ENCODE measurements around the gene ZBTB38. TPM values are rescaled to one million over a fixed set of nuclear protein-coding genes. Genes with fewer than 3 reads are reported as not detected.

Gene ZBTB38
- total and polyA plus RNA-seq, 10 donors = 4.8 to 122 (median 58.5) TPM

DNA sequence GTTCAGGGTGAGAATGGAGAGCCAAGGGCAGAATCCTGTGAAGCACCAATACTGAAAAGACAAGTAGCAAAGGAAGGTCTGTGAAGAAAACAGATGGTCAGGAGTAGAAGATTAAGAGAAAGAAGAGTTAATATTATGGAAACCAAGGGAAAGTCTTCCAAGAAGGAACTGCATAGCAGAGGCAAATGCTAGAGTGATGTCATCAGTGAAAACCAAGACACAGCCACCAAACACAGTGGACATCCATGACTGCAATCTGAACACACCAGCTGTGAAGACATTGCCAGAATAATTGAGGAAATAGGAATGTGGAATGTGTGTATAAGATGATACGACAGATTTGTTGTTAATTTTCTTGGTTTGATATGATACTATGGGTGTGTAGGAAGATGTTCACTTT lies 26.8 kb upstream of the ZBTB38 start:
- TF ChIP-seq POLR2A (IDR thresholded peaks at IDR 0.05) (no peak), POLR2AphosphoS5 (IDR thresholded peaks at IDR 0.05) (no peak)
- TF ChIP-seq, protein P1, sequence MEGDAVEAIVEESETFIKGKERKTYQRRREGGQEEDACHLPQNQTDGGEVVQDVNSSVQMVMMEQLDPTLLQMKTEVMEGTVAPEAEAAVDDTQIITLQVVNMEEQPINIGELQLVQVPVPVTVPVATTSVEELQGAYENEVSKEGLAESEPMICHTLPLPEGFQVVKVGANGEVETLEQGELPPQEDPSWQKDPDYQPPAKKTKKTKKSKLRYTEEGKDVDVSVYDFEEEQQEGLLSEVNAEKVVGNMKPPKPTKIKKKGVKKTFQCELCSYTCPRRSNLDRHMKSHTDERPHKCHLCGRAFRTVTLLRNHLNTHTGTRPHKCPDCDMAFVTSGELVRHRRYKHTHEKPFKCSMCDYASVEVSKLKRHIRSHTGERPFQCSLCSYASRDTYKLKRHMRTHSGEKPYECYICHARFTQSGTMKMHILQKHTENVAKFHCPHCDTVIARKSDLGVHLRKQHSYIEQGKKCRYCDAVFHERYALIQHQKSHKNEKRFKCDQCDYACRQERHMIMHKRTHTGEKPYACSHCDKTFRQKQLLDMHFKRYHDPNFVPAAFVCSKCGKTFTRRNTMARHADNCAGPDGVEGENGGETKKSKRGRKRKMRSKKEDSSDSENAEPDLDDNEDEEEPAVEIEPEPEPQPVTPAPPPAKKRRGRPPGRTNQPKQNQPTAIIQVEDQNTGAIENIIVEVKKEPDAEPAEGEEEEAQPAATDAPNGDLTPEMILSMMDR (IDR thresholded peaks at IDR 0.05 in 8 of 11, conservative IDR thresholded peaks at IDR 0.05 in 3 of 11) = no peak
- H3K9me3 ChIP-seq = peaks cover 0 to 6% (median 0%) of the 10 kb centered on the region in 8 donors
- WGBS, 5 donors = 86 to 100% (median 95%) methylated on average over 1 of the region's 1 CpG
- DNase-seq = no peak
- intact Hi-C loops (cut with DNase I; ENCODE audit: low total_unique reads) = no loop called here
- no peaks in the 10 kb centered on the region for H3K36me3 ChIP-seq
- H3K4me3 ChIP-seq = no peak overlapping the region
- H3K27ac ChIP-seq = no peak overlapping the region
- peaks cover 0 to 10% (median 4%) of the 10 kb centered on the region in 6 donors for H3K4me1 ChIP-seq
- H3K27me3 ChIP-seq (replicated peaks in 1 of 7) = no peaks in the 10 kb centered on the region

DNA sequence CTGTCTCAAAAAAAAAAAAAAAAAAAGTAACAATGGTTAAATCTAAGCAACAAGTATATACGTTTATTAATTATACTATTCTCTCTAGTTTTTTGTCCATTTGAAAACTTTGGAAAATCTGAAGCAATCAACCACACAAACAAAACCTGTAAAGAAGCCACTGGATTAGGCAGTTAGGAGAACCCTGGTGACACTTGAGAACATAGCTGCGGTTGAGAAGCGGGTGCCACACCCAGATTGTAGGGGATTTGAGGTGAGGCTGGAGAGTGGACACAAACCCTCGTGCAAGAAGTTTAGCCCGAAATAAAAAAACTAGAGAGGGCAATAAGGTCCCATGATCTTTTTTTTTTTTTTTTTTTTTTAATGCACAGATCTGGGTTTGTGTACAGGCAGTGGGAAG lies 25.9 kb upstream of the ZBTB38 start:
- Histone ChIP-seq H3K9me3 (peaks cover 0 to 6% (median 0%) of the 10 kb centered on the region in 8 donors), H3K27ac (no peak overlapping the region), H3K4me3 (no peak overlapping the region), H3K4me1 (peaks cover 0 to 3% (median under 1%) of the 10 kb centered on the region in 6 donors), H3K27me3 (replicated peaks in 1 of 7) (no peaks in the 10 kb centered on the region), H3K36me3 (no peaks in the 10 kb centered on the region)
- WGBS, 5 donors = 80 to 94% (median 88%) methylated on average over 5 of the region's 5 CpGs
- no peak for TF ChIP-seq POLR2A (IDR thresholded peaks at IDR 0.05)
- TF ChIP-seq, protein P1 (IDR thresholded peaks at IDR 0.05 in 8 of 11, conservative IDR thresholded peaks at IDR 0.05 in 3 of 11) = no peak
- no peak for TF ChIP-seq POLR2AphosphoS5 (IDR thresholded peaks at IDR 0.05)
- no peak for DNase-seq
- intact Hi-C loops (cut with DNase I; ENCODE audit: low total_unique reads) = no loop called here

GRCh38 chr3:141343077-141343476 lies 25.2 kb upstream of the ZBTB38 start:
- WGBS, 5 donors = 64 to 81% (median 70%) methylated on average over 2 of the region's 2 CpGs
- DNase-seq = no peak
- H3K9me3 ChIP-seq = peaks cover 0 to 6% (median 0%) of the 10 kb centered on the region in 8 donors
- H3K27ac ChIP-seq = no peak overlapping the region
- no peaks in the 10 kb centered on the region for H3K27me3 ChIP-seq (replicated peaks in 1 of 7)
- H3K4me1 ChIP-seq = no peaks in the 10 kb centered on the region
- no peaks in the 10 kb centered on the region for H3K36me3 ChIP-seq
- intact Hi-C loops (cut with DNase I; ENCODE audit: low total_unique reads) = no loop called here
- TF ChIP-seq POLR2AphosphoS5 (IDR thresholded peaks at IDR 0.05) (no peak), POLR2A (IDR thresholded peaks at IDR 0.05) (no peak)
- TF ChIP-seq, protein P1 (IDR thresholded peaks at IDR 0.05 in 8 of 11, conservative IDR thresholded peaks at IDR 0.05 in 3 of 11) = no peak
- no peak overlapping the region for H3K4me3 ChIP-seq

- H3K27ac ChIP-seq = no peak overlapping the region
- H3K9me3 ChIP-seq = peaks cover 0 to 6% (median 0%) of the 10 kb centered on the region in 8 donors
- no peak overlapping the region for H3K4me3 ChIP-seq
- intact Hi-C loops (cut with DNase I; ENCODE audit: low total_unique reads) = no loop called here
- 75 to 88% (median 86%) methylated on average over 3 of the region's 3 CpGs for WGBS, 5 donors
- TF ChIP-seq, protein P1 (IDR thresholded peaks at IDR 0.05 in 8 of 11, conservative IDR thresholded peaks at IDR 0.05 in 3 of 11) = no peak
- TF ChIP-seq POLR2A (IDR thresholded peaks at IDR 0.05) = no peak
- no peak for TF ChIP-seq POLR2AphosphoS5 (IDR thresholded peaks at IDR 0.05)
- H3K27me3 ChIP-seq (replicated peaks in 1 of 7) = no peaks in the 10 kb centered on the region
- no peaks in the 10 kb centered on the region for H3K36me3 ChIP-seq
- no peaks in the 10 kb centered on the region for H3K4me1 ChIP-seq
- DNase-seq = no peak
These were observed 24.4 kb upstream of the ZBTB38 start for GRCh38 chr3:141343865-141344271.
